Measurements from ENCODE around the gene FOXR1.
"Not testable (repeated sequence)": the region's sequence is repeated elsewhere in the genome, so short reads cannot be mapped to it uniquely, and the experiment has no call there.

FOXR1 gene

GRCh38 chr11:118939404-118939915 lies 32.1 kb upstream of the FOXR1 start:
- Histone ChIP-seq H3K56ac (ENCODE audit: low read length) (peak overlapping the region; percentile 66), H3K4me2 (ENCODE audit: low read length) (no peak overlapping the region), H3K23ac (ENCODE audit: low read length) (no peak overlapping the region), H3K9ac (ENCODE audit: low read length) (no peak overlapping the region), H3K4me1 (ENCODE audit: control insufficient read depth, low read depth, low read length) (peaks cover 11% of the 10 kb centered on the region), H3K18ac (ENCODE audit: low read length) (peak overlapping the region; percentile 13), H4K5ac (ENCODE audit: low read length) (no peak overlapping the region), H3K27me3 (ENCODE audit: insufficient read depth, low read length, poor library complexity) (no peaks in the 10 kb centered on the region), H3K36me3 (ENCODE audit: control insufficient read depth, insufficient read depth, low read length) (no peaks in the 10 kb centered on the region), H3K4ac (ENCODE audit: low read depth, low read length) (no peak overlapping the region), H2BK15ac (replicated peaks; ENCODE audit: low read depth) (no peak overlapping the region), H3K4me3 (ENCODE audit: low read length) (no peak overlapping the region), H2AK5ac (ENCODE audit: low read length) (no peak overlapping the region), H3K27ac (ENCODE audit: low read depth, low read length) (no peak overlapping the region), H3K79me2 (ENCODE audit: control insufficient read depth, insufficient read depth, low read length) (no peaks in the 10 kb centered on the region), H4K8ac (ENCODE audit: low read depth, low read length) (no peak overlapping the region), H3K79me1 (ENCODE audit: low read length) (no peaks in the 10 kb centered on the region), H2BK120ac (ENCODE audit: low read depth, low read length) (no peak overlapping the region), H2BK5ac (ENCODE audit: low read length) (no peak overlapping the region)
- DNase-seq = no peak
- WGBS (ENCODE audit: extremely low coverage, insufficient coverage, low lambda C conversion rate) = no CpG with 5 or more reads among the region's 8 CpGs

GRCh38 chr11:118939953-118940598 lies 31.5 kb upstream of the FOXR1 start:
- peaks cover 11% of the 10 kb centered on the region for H3K4me1 ChIP-seq (ENCODE audit: control insufficient read depth, low read depth, low read length)
- H3K27ac ChIP-seq (ENCODE audit: low read depth, low read length) = no peak overlapping the region
- H3K9ac ChIP-seq (ENCODE audit: low read length) = peak overlapping the region; percentile 41
- no peak overlapping the region for H3K4ac ChIP-seq (ENCODE audit: low read depth, low read length)
- peak overlapping the region; percentile 26 for H2BK5ac ChIP-seq (ENCODE audit: low read length)
- H3K23ac ChIP-seq (ENCODE audit: low read length) = no peak overlapping the region
- H4K8ac ChIP-seq (ENCODE audit: low read depth, low read length) = no peak overlapping the region
- peak; percentile 85 for DNase-seq
- H2BK15ac ChIP-seq (replicated peaks; ENCODE audit: low read depth) = no peak overlapping the region
- H3K4me3 ChIP-seq (ENCODE audit: low read length) = no peak overlapping the region
- no peaks in the 10 kb centered on the region for H3K27me3 ChIP-seq (ENCODE audit: insufficient read depth, low read length, poor library complexity)
- H3K36me3 ChIP-seq (ENCODE audit: control insufficient read depth, insufficient read depth, low read length) = no peaks in the 10 kb centered on the region
- no peaks in the 10 kb centered on the region for H3K79me1 ChIP-seq (ENCODE audit: low read length)
- H3K56ac ChIP-seq (ENCODE audit: low read length) = peak overlapping the region; percentile 66
- peak overlapping the region; percentile 16 for H3K18ac ChIP-seq (ENCODE audit: low read length)
- H2AK5ac ChIP-seq (ENCODE audit: low read length) = no peak overlapping the region
- no peaks in the 10 kb centered on the region for H3K79me2 ChIP-seq (ENCODE audit: control insufficient read depth, insufficient read depth, low read length)
- H3K4me2 ChIP-seq (ENCODE audit: low read length) = no peak overlapping the region
- no peak overlapping the region for H4K5ac ChIP-seq (ENCODE audit: low read length)
- no peak overlapping the region for H2BK120ac ChIP-seq (ENCODE audit: low read depth, low read length)
- WGBS (ENCODE audit: extremely low coverage, insufficient coverage, low lambda C conversion rate) = no CpG with 5 or more reads among the region's 13 CpGs

- Histone ChIP-seq H3K36me3 (ENCODE audit: control insufficient read depth, insufficient read depth, low read length) (no peaks in the 10 kb centered on the region), H3K4me2 (ENCODE audit: low read length) (no peak overlapping the region), H3K4me3 (ENCODE audit: low read length) (no peak overlapping the region), H3K18ac (ENCODE audit: low read length) (no peak overlapping the region), H3K79me2 (ENCODE audit: control insufficient read depth, insufficient read depth, low read length) (no peaks in the 10 kb centered on the region), H3K4me1 (ENCODE audit: control insufficient read depth, low read depth, low read length) (no peaks in the 10 kb centered on the region), H4K8ac (ENCODE audit: low read depth, low read length) (no peak overlapping the region), H3K79me1 (ENCODE audit: low read length) (no peaks in the 10 kb centered on the region), H3K27ac (ENCODE audit: low read depth, low read length) (no peak overlapping the region), H2BK5ac (ENCODE audit: low read length) (no peak overlapping the region), H3K9ac (ENCODE audit: low read length) (no peak overlapping the region), H3K23ac (ENCODE audit: low read length) (no peak overlapping the region), H3K27me3 (ENCODE audit: insufficient read depth, low read length, poor library complexity) (no peaks in the 10 kb centered on the region), H2BK120ac (ENCODE audit: low read depth, low read length) (no peak overlapping the region), H3K56ac (ENCODE audit: low read length) (no peak overlapping the region), H2AK5ac (ENCODE audit: low read length) (no peak overlapping the region), H4K5ac (ENCODE audit: low read length) (no peak overlapping the region), H3K4ac (ENCODE audit: low read depth, low read length) (no peak overlapping the region), H2BK15ac (replicated peaks; ENCODE audit: low read depth) (no peak overlapping the region)
- no peak for DNase-seq
- WGBS (ENCODE audit: extremely low coverage, insufficient coverage, low lambda C conversion rate) = no CpG with 5 or more reads among the region's 2 CpGs
These were observed 24.5 kb upstream of the FOXR1 start for GRCh38 chr11:118947091-118947490.

- H3K4me1 ChIP-seq (ENCODE audit: control insufficient read depth, low read depth, low read length) = no peaks in the 10 kb centered on the region
- H4K5ac ChIP-seq (ENCODE audit: low read length) = no peak overlapping the region
- H2BK120ac ChIP-seq (ENCODE audit: low read depth, low read length) = no peak overlapping the region
- H3K27me3 ChIP-seq (ENCODE audit: insufficient read depth, low read length, poor library complexity) = no peaks in the 10 kb centered on the region
- H3K27ac ChIP-seq (ENCODE audit: low read depth, low read length) = no peak overlapping the region
- no peak overlapping the region for H3K4me3 ChIP-seq (ENCODE audit: low read length)
- H3K79me2 ChIP-seq (ENCODE audit: control insufficient read depth, insufficient read depth, low read length) = no peaks in the 10 kb centered on the region
- no peak overlapping the region for H3K56ac ChIP-seq (ENCODE audit: low read length)
- no peak overlapping the region for H3K18ac ChIP-seq (ENCODE audit: low read length)
- no peak overlapping the region for H2BK5ac ChIP-seq (ENCODE audit: low read length)
- no peaks in the 10 kb centered on the region for H3K79me1 ChIP-seq (ENCODE audit: low read length)
- no CpG with 5 or more reads among the region's 3 CpGs for WGBS (ENCODE audit: extremely low coverage, insufficient coverage, low lambda C conversion rate)
- H3K4me2 ChIP-seq (ENCODE audit: low read length) = no peak overlapping the region
- H2BK15ac ChIP-seq (replicated peaks; ENCODE audit: low read depth) = no peak overlapping the region
- no peak overlapping the region for H3K4ac ChIP-seq (ENCODE audit: low read depth, low read length)
- no peak overlapping the region for H3K9ac ChIP-seq (ENCODE audit: low read length)
- H3K23ac ChIP-seq (ENCODE audit: low read length) = no peak overlapping the region
- no peaks in the 10 kb centered on the region for H3K36me3 ChIP-seq (ENCODE audit: control insufficient read depth, insufficient read depth, low read length)
- no peak for DNase-seq
- H2AK5ac ChIP-seq (ENCODE audit: low read length) = no peak overlapping the region
- H4K8ac ChIP-seq (ENCODE audit: low read depth, low read length) = no peak overlapping the region
These were observed 23.6 kb upstream of the FOXR1 start for GRCh38 chr11:118948000-118948399.

GRCh38 chr11:118953265-118953664 lies 18.3 kb upstream of the FOXR1 start:
- no peak overlapping the region for H2BK15ac ChIP-seq (replicated peaks; ENCODE audit: low read depth)
- H3K79me2 ChIP-seq (ENCODE audit: control insufficient read depth, insufficient read depth, low read length) = no peaks in the 10 kb centered on the region
- no peaks in the 10 kb centered on the region for H3K79me1 ChIP-seq (ENCODE audit: low read length)
- H3K23ac ChIP-seq (ENCODE audit: low read length) = no peak overlapping the region
- H3K4me3 ChIP-seq (ENCODE audit: low read length) = no peak overlapping the region
- no peak overlapping the region for H2BK5ac ChIP-seq (ENCODE audit: low read length)
- H3K4ac ChIP-seq (ENCODE audit: low read depth, low read length) = no peak overlapping the region
- no peak overlapping the region for H3K4me2 ChIP-seq (ENCODE audit: low read length)
- H3K56ac ChIP-seq (ENCODE audit: low read length) = no peak overlapping the region
- H4K5ac ChIP-seq (ENCODE audit: low read length) = no peak overlapping the region
- no peak overlapping the region for H2BK120ac ChIP-seq (ENCODE audit: low read depth, low read length)
- no peak overlapping the region for H3K9ac ChIP-seq (ENCODE audit: low read length)
- no CpG with 5 or more reads among the region's 6 CpGs for WGBS (ENCODE audit: extremely low coverage, insufficient coverage, low lambda C conversion rate)
- no peaks in the 10 kb centered on the region for H3K4me1 ChIP-seq (ENCODE audit: control insufficient read depth, low read depth, low read length)
- no peaks in the 10 kb centered on the region for H3K36me3 ChIP-seq (ENCODE audit: control insufficient read depth, insufficient read depth, low read length)
- no peak overlapping the region for H3K27ac ChIP-seq (ENCODE audit: low read depth, low read length)
- H3K27me3 ChIP-seq (ENCODE audit: insufficient read depth, low read length, poor library complexity) = no peaks in the 10 kb centered on the region
- H4K8ac ChIP-seq (ENCODE audit: low read depth, low read length) = no peak overlapping the region
- H3K18ac ChIP-seq (ENCODE audit: low read length) = no peak overlapping the region
- no peak overlapping the region for H2AK5ac ChIP-seq (ENCODE audit: low read length)
- peak; percentile 90 for DNase-seq

GRCh38 chr11:118953976-118954375 lies 17.6 kb upstream of the FOXR1 start:
- H3K4me1 ChIP-seq (ENCODE audit: control insufficient read depth, low read depth, low read length); H3K27ac ChIP-seq (ENCODE audit: low read depth, low read length); H3K9ac ChIP-seq (ENCODE audit: low read length); DNase-seq; H3K56ac ChIP-seq (ENCODE audit: low read length); H4K5ac ChIP-seq (ENCODE audit: low read length); H3K79me2 ChIP-seq (ENCODE audit: control insufficient read depth, insufficient read depth, low read length); H2BK5ac ChIP-seq (ENCODE audit: low read length); H3K4me2 ChIP-seq (ENCODE audit: low read length); H3K23ac ChIP-seq (ENCODE audit: low read length); H3K79me1 ChIP-seq (ENCODE audit: low read length); H3K4me3 ChIP-seq (ENCODE audit: low read length); H3K27me3 ChIP-seq (ENCODE audit: insufficient read depth, low read length, poor library complexity); H3K18ac ChIP-seq (ENCODE audit: low read length); H3K36me3 ChIP-seq (ENCODE audit: control insufficient read depth, insufficient read depth, low read length); H2BK15ac ChIP-seq (replicated peaks; ENCODE audit: low read depth); H2AK5ac ChIP-seq (ENCODE audit: low read length); H2BK120ac ChIP-seq (ENCODE audit: low read depth, low read length); H4K8ac ChIP-seq (ENCODE audit: low read depth, low read length); H3K4ac ChIP-seq (ENCODE audit: low read depth, low read length): not testable (repeated sequence)
- WGBS (ENCODE audit: extremely low coverage, insufficient coverage, low lambda C conversion rate) = no CpG with 5 or more reads among the region's 6 CpGs

Measured in mesendoderm (in vitro differentiated cells).